Testis (tissue), 3 donors: Measurements from ENCODE around the gene RCOR2. TPM values are rescaled to one million over a fixed set of nuclear protein-coding genes. Genes with fewer than 3 reads are reported as not detected.

Source experiments
- DNase-seq: peaks from one replicate; pipeline ENCODE4 v3.0.0-alpha.2; 2019
- H3K27ac ChIP-seq, 2 donors: fragments of 200-600 bp; sonication (generic); one replicate each; pipeline ENCODE4 v1.5.1; 2019
- H3K27me3 ChIP-seq: fragments of 200-600 bp; sonication (generic); one replicate; pipeline ENCODE4 v1.5.1; 2019
- H3K36me3 ChIP-seq: fragments of 200-600 bp; sonication (generic); one replicate; pipeline ENCODE4 v1.5.1; 2017; ENCODE audit warnings: low read depth; ENCODE audit errors: missing control alignments
- H3K4me1 ChIP-seq: fragments of 200-600 bp; sonication (generic); one replicate; pipeline ENCODE4 v1.5.1; 2019
- H3K4me3 ChIP-seq, 2 donors: fragments of 200-600 bp; sonication (generic); one replicate each; pipeline ENCODE4 v1.5.1; 2017 to 2019
- H3K9me3 ChIP-seq: fragments of 200-600 bp; sonication (generic); one replicate; pipeline ENCODE4 v1.5.1; 2017
- POLR2A ChIP-seq: fragments of 450-650 bp; IDR thresholded peaks from one replicate; pipeline ENCODE4 v1.6.1; 2017; ENCODE audit warnings: antibody characterized with exemption, mild to moderate bottlenecking, moderate library complexity
- WGBS, 2 donors: methylation state at CpG; one replicate each; pipeline ENCODE4 v1.1.5; 2018; 5-methylcytosine and 5-hydroxymethylcytosine counted together
- intact Hi-C: fragments of 100-400 bp; cut with DNase I; formaldehyde crosslinking; loops from one replicate; pipeline ENCODE4 v1.15.1; 2023; ENCODE audit warnings: low total_unique reads
- polyA plus RNA-seq: library from polyadenylated mRNA; stranded (reverse); fragments of 350-450 nt; fragmentation: Illumina TruSeq; extraction: RNeasy Lipid Tissue Mini Kit (QIAGEN cat#74804); gene quantifications from one replicate; pipeline ENCODE4 v1.2.3, GENCODE V29; 2014; ENCODE audit warnings: low read depth, low replicate concordance; ENCODE audit not compliant: insufficient read depth
- total RNA-seq, 2 donors: library from RNA; depleted of rRNA; stranded (reverse); fragments of >200 nt; gene quantifications; one replicate each; pipeline ENCODE4 v1.2.3, GENCODE V29; 2016
- TF ChIP-seq, protein P1 (sequence below), 3 experiments: fragments of 450-650 bp in 2 of 3; fragments of 200-600 bp in 1 of 3; sonication (generic) in 1 of 3; IDR thresholded peaks; one replicate each; pipeline ENCODE4 v1.5.1; 2016 to 2019; ENCODE audit warnings: antibody characterized with exemption in 3 of 3, mild to moderate bottlenecking in 2 of 3, moderate library complexity in 1 of 3

RCOR2 gene
- total and polyA plus RNA-seq, 3 donors from 2014 or later: 3.9 to 7.9 (median 6.3) TPM

DNA sequence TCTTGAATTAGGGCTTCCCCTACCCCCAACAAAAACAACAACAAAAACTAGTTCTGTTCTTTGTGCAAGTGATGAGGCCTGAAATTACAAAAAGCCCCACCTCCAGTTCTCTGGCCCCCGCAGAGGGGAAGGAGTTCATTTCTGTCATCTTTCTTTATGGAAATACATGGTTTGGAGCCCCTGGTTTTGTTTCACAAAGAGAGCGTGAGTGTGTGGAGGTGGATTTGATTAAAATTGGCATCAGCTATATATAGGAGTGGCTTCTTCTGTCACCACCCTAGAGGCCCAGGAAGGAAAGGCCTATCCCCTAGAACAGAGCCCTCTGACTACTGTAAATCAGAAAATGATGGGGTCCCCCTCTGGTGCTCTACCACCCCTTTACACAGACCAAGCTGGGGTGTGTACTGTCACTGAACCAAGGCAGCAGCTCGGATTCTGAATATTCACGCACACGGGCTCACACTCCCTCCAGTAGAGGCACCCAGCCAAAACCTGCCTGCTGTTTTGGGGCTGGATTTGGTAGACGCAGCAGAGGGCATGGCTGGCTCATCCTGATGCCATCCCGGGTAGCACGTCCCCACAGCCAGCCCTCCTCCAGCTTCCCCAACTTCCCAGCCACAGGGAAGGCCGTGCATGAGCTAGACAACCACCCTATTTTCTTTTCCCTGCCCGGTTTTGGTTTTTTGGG lies 19.4 kb downstream of the RCOR2 start:
- no peak for DNase-seq
- no peak for TF ChIP-seq POLR2A
- TF ChIP-seq, protein P1, sequence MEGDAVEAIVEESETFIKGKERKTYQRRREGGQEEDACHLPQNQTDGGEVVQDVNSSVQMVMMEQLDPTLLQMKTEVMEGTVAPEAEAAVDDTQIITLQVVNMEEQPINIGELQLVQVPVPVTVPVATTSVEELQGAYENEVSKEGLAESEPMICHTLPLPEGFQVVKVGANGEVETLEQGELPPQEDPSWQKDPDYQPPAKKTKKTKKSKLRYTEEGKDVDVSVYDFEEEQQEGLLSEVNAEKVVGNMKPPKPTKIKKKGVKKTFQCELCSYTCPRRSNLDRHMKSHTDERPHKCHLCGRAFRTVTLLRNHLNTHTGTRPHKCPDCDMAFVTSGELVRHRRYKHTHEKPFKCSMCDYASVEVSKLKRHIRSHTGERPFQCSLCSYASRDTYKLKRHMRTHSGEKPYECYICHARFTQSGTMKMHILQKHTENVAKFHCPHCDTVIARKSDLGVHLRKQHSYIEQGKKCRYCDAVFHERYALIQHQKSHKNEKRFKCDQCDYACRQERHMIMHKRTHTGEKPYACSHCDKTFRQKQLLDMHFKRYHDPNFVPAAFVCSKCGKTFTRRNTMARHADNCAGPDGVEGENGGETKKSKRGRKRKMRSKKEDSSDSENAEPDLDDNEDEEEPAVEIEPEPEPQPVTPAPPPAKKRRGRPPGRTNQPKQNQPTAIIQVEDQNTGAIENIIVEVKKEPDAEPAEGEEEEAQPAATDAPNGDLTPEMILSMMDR (IDR thresholded peaks at IDR 0.05): no peak
- Histone ChIP-seq H3K4me1 (no peaks in the 10 kb centered on the region), H3K27ac (no peak overlapping the region), H3K4me3 (no peak overlapping the region), H3K27me3 (no peaks in the 10 kb centered on the region), H3K9me3 (no peaks in the 10 kb centered on the region), H3K36me3 (no peaks in the 10 kb centered on the region)
- WGBS, 2 donors: 90 to 92% methylated on average over 10 of the region's 10 CpGs
- intact Hi-C loops: no loop called here

DNA sequence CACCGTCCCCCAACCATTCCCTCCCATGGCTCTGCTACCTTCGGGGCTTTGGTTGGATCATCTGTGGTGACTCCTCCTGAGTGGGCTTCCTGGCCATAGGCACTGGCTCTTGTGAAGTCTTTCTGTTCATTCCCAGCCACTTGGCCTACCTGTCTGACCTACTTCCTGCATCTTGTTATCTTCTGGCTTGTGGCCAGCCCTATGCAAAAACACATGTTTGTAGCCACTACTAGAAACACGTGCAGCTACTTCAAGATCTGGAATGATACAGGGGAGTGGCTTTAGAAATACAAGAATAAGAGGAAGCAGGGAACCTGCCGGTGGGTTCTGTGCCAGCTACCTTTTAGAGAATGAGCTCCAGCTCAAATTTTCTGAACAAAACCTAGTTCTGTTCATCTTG lies 20.9 kb downstream of the RCOR2 start:
- Histone ChIP-seq H3K27me3 (no peaks in the 10 kb centered on the region), H3K9me3 (no peaks in the 10 kb centered on the region), H3K27ac (no peak overlapping the region), H3K4me1 (no peaks in the 10 kb centered on the region), H3K36me3 (no peaks in the 10 kb centered on the region), H3K4me3 (no peak overlapping the region)
- intact Hi-C loops: no loop called here
- TF ChIP-seq POLR2A: no peak
- TF ChIP-seq, protein P1 (IDR thresholded peaks at IDR 0.05): no peak
- 75 to 76% methylated on average over 4 of the region's 4 CpGs for WGBS, 2 donors
- no peak for DNase-seq

DNA sequence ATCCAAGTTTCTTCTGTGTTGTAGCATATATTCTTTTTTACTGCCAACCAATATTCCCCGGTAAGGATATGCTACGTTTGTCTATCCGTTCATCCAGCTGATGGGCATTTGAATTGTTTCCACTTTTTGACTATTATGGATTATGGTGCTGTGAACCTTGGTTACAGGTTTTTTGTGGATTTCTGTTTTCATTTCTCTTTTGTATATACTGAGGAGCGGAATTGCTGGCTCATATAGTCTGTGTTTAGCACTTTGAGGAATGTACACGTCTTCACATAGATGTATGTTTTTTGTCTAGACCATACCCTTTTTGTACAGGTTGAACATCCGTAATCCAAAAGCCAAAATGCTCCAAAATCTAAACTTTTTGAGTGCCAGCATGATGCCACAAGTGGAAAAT lies 23.6 kb downstream of the RCOR2 start:
- WGBS, 2 donors: 94 to 98% methylated on average over 6 of the region's 6 CpGs
- Histone ChIP-seq H3K36me3 (no peaks in the 10 kb centered on the region), H3K4me3 (no peak overlapping the region), H3K27me3 (no peaks in the 10 kb centered on the region), H3K9me3 (no peaks in the 10 kb centered on the region), H3K4me1 (peaks cover 10% of the 10 kb centered on the region), H3K27ac (no peak overlapping the region)
- no peak for DNase-seq
- intact Hi-C loops: no loop called here
- no peak for TF ChIP-seq POLR2A
- TF ChIP-seq, protein P1 (IDR thresholded peaks at IDR 0.05): no peak

DNA sequence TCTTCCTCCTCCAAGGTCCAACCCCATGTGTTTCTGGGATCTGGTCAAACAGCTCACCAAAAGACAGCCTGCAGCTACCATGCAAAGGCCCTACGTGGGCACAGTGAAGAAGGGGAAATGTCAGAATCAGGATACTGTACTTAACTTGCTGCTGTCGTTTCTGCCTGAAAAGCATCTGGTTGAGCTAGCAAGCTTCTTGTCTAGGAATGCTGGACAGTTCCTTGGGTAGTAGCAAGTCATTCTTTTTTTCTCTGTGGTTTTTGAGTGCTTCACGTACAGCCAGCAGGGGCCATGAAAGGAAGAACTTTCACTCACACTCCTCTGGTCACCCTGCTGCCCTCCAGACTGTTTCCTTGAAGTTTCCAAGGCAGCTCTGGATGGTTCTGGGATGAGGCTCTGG lies 24.7 kb downstream of the RCOR2 start:
- no peak for DNase-seq
- intact Hi-C loops: no loop called here
- no peaks in the 10 kb centered on the region for H3K36me3 ChIP-seq
- no peak for TF ChIP-seq POLR2A
- TF ChIP-seq, protein P1 (IDR thresholded peaks at IDR 0.05): no peak
- H3K27ac ChIP-seq: no peak overlapping the region
- no peaks in the 10 kb centered on the region for H3K27me3 ChIP-seq
- WGBS, 2 donors: 46 to 53% methylated on average over 3 of the region's 3 CpGs
- no peak overlapping the region for H3K4me3 ChIP-seq
- peaks cover 17% of the 10 kb centered on the region for H3K4me1 ChIP-seq
- no peaks in the 10 kb centered on the region for H3K9me3 ChIP-seq

DNA sequence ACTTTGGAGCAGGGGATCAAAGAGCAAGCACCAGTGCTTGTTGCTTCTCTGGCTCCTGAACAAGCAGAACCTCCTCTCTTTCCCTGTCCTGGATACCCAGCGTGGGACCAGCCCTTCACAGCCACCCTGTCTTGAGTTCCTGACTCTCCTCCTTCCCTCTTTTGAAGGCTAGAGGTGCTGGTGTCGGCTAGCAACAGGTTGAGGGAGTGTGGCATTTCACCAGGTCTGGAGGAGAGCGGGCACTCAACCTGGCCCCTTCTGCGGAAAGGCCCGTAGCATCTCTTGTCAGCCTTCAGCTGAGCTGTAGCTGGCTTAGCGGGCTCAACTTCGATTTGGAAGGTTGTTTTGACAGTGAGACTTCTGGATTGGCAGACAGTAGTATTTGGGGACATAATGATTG lies 26.6 kb downstream of the RCOR2 start:
- intact Hi-C loops: no loop called here
- no peaks in the 10 kb centered on the region for H3K36me3 ChIP-seq
- H3K9me3 ChIP-seq: no peaks in the 10 kb centered on the region
- no peak for DNase-seq
- 75 to 77% methylated on average over 7 of the region's 7 CpGs for WGBS, 2 donors
- peaks cover 17% of the 10 kb centered on the region for H3K4me1 ChIP-seq
- no peak overlapping the region for H3K27ac ChIP-seq
- no peak for TF ChIP-seq POLR2A
- TF ChIP-seq, protein P1 (IDR thresholded peaks at IDR 0.05): no peak
- H3K4me3 ChIP-seq: no peak overlapping the region
- H3K27me3 ChIP-seq: no peaks in the 10 kb centered on the region
